Fibroblast of mammary gland (primary cell): ENCODE results near the gene DNAJC4.

Source experiments
- DNase-seq: peaks from one replicate; pipeline ENCODE4 v3.0.0-alpha.2; 2010; ENCODE audit warnings: low read depth
- H3K4me3 ChIP-seq: 2 replicates; pipeline ENCODE4 v1.5.1; 2011; ENCODE audit warnings: low read depth, mild to moderate bottlenecking, low read length, moderate library complexity; ENCODE audit not compliant: control insufficient read depth
- CTCF ChIP-seq: conservative IDR thresholded peaks from 2 replicates; pipeline ENCODE4 v1.5.1; 2011; ENCODE audit warnings: low read depth, low read length, inconsistent platforms; ENCODE audit not compliant: control insufficient read depth, insufficient read depth

Gene DNAJC4

GRCh38 chr11:64253481-64253880 is 23.1 kb downstream of the DNAJC4 start:
- H3K4me3 ChIP-seq: no peak overlapping the region
- TF ChIP-seq CTCF: no peak
- no peak for DNase-seq

DNA sequence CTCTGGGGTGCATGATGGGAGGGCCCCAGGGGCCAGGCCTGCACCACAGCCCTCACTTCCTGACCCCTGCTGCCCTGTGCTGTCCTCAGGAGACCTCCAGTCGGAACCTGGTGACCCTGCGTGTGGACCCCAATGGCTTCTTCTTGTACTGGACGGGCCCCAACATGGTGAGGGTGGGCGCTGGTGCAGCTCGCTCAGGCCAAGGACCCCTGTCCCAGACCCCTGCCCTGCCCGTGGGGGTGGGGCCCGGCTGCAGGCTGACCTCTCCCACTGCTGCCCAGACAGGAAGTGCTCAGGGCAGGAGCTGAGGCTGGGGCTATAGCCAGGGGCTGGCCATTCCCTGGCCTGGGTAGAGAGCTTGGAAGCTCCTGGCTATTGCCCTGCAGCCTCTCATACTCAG is 24.0 kb downstream of the DNAJC4 start:
- no peak for TF ChIP-seq CTCF
- no peak overlapping the region for H3K4me3 ChIP-seq
- no peak for DNase-seq

GRCh38 chr11:64255135-64256128 is 25.1 kb downstream of the DNAJC4 start:
- no peak for TF ChIP-seq CTCF
- no peak for DNase-seq
- no peak overlapping the region for H3K4me3 ChIP-seq

DNA sequence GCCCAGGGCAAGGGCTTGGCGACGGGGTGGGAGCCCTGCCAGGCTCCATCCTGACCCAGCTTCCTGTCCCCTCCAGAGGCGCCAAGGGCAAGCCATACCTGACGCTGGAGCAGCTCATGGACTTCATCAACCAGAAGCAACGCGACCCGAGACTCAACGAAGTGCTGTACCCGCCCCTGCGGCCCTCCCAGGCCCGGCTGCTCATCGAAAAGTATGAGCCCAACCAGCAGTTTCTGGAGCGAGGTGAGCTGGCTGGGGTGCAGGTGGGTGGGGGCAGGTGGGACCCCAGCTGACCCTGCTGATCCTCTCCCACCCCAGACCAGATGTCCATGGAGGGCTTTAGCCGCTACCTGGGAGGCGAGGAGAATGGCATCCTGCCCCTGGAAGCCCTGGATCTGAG is 26.0 kb downstream of the DNAJC4 start:
- no peak overlapping the region for H3K4me3 ChIP-seq
- no peak for DNase-seq
- no peak for TF ChIP-seq CTCF

- DNase-seq: no peak
- no peak for TF ChIP-seq CTCF
- H3K4me3 ChIP-seq: no peak overlapping the region
Measured at GRCh38 chr11:64258356-64258755, 28.0 kb downstream of the DNAJC4 start.

DNA sequence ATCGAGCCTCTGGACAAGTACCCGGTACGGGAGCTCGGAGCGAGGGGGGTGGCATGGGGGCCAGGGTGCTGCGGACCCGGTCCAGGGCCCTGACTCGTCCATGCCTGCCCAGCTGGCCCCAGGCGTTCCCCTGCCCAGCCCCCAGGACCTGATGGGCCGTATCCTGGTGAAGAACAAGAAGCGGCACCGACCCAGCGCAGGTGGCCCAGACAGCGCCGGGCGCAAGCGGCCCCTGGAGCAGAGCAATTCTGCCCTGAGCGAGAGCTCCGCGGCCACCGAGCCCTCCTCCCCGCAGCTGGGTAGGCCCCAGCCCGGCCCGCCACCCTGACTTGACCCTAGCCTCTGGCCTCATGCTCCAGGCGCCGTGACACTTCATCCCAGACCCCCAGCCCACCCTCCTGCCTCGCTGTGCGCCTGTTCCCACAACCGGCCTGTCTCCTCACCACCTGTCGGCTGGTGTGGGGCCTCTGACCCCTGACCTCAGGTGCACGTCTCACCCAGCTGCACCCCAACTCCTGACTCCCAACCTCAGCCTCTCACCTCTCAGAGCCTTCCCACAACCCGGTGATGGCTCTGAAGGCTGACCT is 28.7 kb downstream of the DNAJC4 start:
- no peak for DNase-seq
- TF ChIP-seq CTCF: no peak
- no peak overlapping the region for H3K4me3 ChIP-seq
